HepG2 (cell line): Measurements from ENCODE around the gene LAMB4. TPM values are rescaled to one million over a fixed set of nuclear protein-coding genes. Genes with fewer than 3 reads are reported as not detected.

Experiments
- ATAC-seq: fragments of 200-7000 bp; cut with Tn5 transposase; 3 replicates; pipeline ENCODE4 v1.9.1; 2020; ENCODE audit warnings: mild to moderate bottlenecking, moderate library complexity
- BruUV-seq: library from RNA; stranded (reverse); fragments of 400-500 nt; replicated peaks from 2 replicates; lab custom pipeline; 2021; lab: Mats Ljungman, UMichigan
- CTCF ChIA-PET: fragments of 300-600 bp; formaldehyde crosslinking; extraction: SDS; loops from one replicate; lab custom pipeline; 2021; ENCODE audit warnings: low total read pairs, inconsistent platforms, low intra/inter-chr PET ratio; lab: Yijun Ruan, JAX
- POLR2A ChIA-PET: fragments of 350-600 bp; sonication (Branson Sonifier 250); formaldehyde crosslinking; loops from one replicate; lab custom pipeline; 2020; ENCODE audit warnings: antibody characterized with exemption, inconsistent platforms; lab: Yijun Ruan, JAX
- DNase-seq: peaks from one replicate; pipeline ENCODE4 v3.0.0-alpha.2; 2015; ENCODE audit warnings: low spot score
- FAIRE-seq: peaks from 3 replicates; lab custom pipeline; 2011; peaks lifted over from hg19 to GRCh38; lab: Jason Lieb, UNC
- H2AFZ ChIP-seq: one replicate; pipeline ENCODE4 v1.6.1; 2011; ENCODE audit warnings: low read length, inconsistent platforms
- H3K27ac ChIP-seq: fragments of 300-600 bp; 3 replicates; pipeline ENCODE4 v1.8.0; 2011; ENCODE audit warnings: mixed run types, mild to moderate bottlenecking, mixed read lengths, low read length, inconsistent platforms; ENCODE audit not compliant: insufficient read depth; ENCODE audit errors: extremely low read length
- H3K27me3 ChIP-seq, 2 experiments: fragments of 200-600 bp in 1 of 2; 2 replicates in 1 of 2; 3 replicates in 1 of 2; pipeline versions ENCODE4 v1.6.0 to v1.8.0; 2011; ENCODE audit warnings: low read length in 2 of 2, mild to moderate bottlenecking in 2 of 2, moderate library complexity in 2 of 2, inconsistent platforms in 1 of 2; ENCODE audit not compliant: insufficient read depth in 2 of 2, control insufficient read depth in 1 of 2
- H3K36me3 ChIP-seq, 2 experiments: fragments of 200-600 bp in 1 of 2; replicated peaks in 1 of 2; 2 replicates in 1 of 2; 3 replicates in 1 of 2; pipeline versions ENCODE4 v1.5.1 to v1.8.0; 2011; ENCODE audit warnings: low read length in 2 of 2, inconsistent platforms in 1 of 2; ENCODE audit not compliant: insufficient read depth in 2 of 2, control insufficient read depth in 1 of 2
- H3K4me1 ChIP-seq: 2 replicates; pipeline ENCODE4 v1.5.1; 2012; ENCODE audit warnings: low read length, inconsistent platforms; ENCODE audit not compliant: insufficient read depth
- H3K4me2 ChIP-seq: 2 replicates; pipeline ENCODE4 v1.6.0; 2011; ENCODE audit warnings: low read depth, low read length, inconsistent platforms
- H3K4me3 ChIP-seq, 3 experiments: fragments of 200-600 bp in 1 of 3; sonication (generic), shearing (Covaris generic) in 1 of 3; replicated peaks in 1 of 3; 2 replicates each; pipeline ENCODE4 v1.5.1; 2011 to 2016; ENCODE audit warnings: low read length in 3 of 3, inconsistent platforms in 2 of 3, low read depth in 2 of 3, mild to moderate bottlenecking in 2 of 3, control low read depth in 1 of 3, mixed read lengths in 1 of 3; ENCODE audit not compliant: insufficient read depth in 1 of 3
- H3K79me2 ChIP-seq: one replicate; pipeline ENCODE4 v1.6.1; 2011; ENCODE audit warnings: low read length, inconsistent platforms; ENCODE audit not compliant: insufficient read depth
- H3K9ac ChIP-seq: 2 replicates; pipeline ENCODE4 v1.6.0; 2011; ENCODE audit warnings: mild to moderate bottlenecking, low read depth, low read length, inconsistent platforms; ENCODE audit not compliant: insufficient read depth
- H3K9me3 ChIP-seq: 2 replicates; pipeline ENCODE4 v1.5.1; 2012; ENCODE audit warnings: mild to moderate bottlenecking, low read length
- H4K20me1 ChIP-seq: 2 replicates; pipeline ENCODE4 v1.6.0; 2011; ENCODE audit warnings: inconsistent platforms, mild to moderate bottlenecking, low read length, moderate library complexity; ENCODE audit not compliant: insufficient read depth
- FOSL2 ChIP-seq: sonication (generic); formaldehyde crosslinking; IDR thresholded peaks from 2 replicates; pipeline ENCODE4 v1.4.0; 2020; ENCODE audit warnings: missing genetic modification reagents
- MIXL1 ChIP-seq: IDR thresholded peaks from 2 replicates; pipeline ENCODE4 v1.6.1; 2016
- MXD3 ChIP-seq: IDR thresholded peaks from 2 replicates; pipeline ENCODE4 v1.6.1; 2016; ENCODE audit warnings: mild to moderate bottlenecking, missing biosample characterization, missing genetic modification reagents
- RAD21 ChIP-seq: fragments of 450-650 bp; formaldehyde crosslinking; IDR thresholded peaks from 2 replicates; pipeline ENCODE4 v1.5.0; 2020; ENCODE audit warnings: mild to moderate bottlenecking
- SALL2 ChIP-seq: sonication (generic); formaldehyde crosslinking; IDR thresholded peaks from 2 replicates; pipeline ENCODE4 v1.8.1; 2023; ENCODE audit warnings: mild to moderate bottlenecking, missing genetic modification reagents, inconsistent platforms
- SMAD1 ChIP-seq: sonication (generic); formaldehyde crosslinking; IDR thresholded peaks from 2 replicates; pipeline ENCODE4 v1.4.0; 2020; ENCODE audit warnings: missing genetic modification reagents, low read depth, mild to moderate bottlenecking, borderline replicate concordance
- SMC3 ChIP-seq: IDR thresholded peaks from 2 replicates; pipeline ENCODE4 v1.6.1; 2011; ENCODE audit warnings: low read length, improper control_type of control experiment
- TRIM22 ChIP-seq: fragments of 450-650 bp; IDR thresholded peaks from 2 replicates; pipeline ENCODE4 v1.6.1; 2017
- XRCC5 ChIP-seq: fragments of 200-400 bp; formaldehyde crosslinking; optimal IDR thresholded peaks from 2 replicates; pipeline ENCODE3; 2017; ENCODE audit warnings: mild to moderate bottlenecking, low read length
- ZBTB37 ChIP-seq: sonication (generic); formaldehyde crosslinking; IDR thresholded peaks from 2 replicates; pipeline ENCODE4 v1.4.0; 2020; ENCODE audit warnings: mild to moderate bottlenecking, missing genetic modification reagents
- ZNF142 ChIP-seq: sonication (generic); formaldehyde crosslinking; IDR thresholded peaks from 2 replicates; pipeline ENCODE4 v1.4.0; 2020; ENCODE audit warnings: missing genetic modification reagents
- ZNF740 ChIP-seq: sonication (generic); formaldehyde crosslinking; IDR thresholded peaks from 2 replicates; pipeline ENCODE4 v1.4.0; 2020; ENCODE audit warnings: missing genetic modification reagents
- ZNF761 ChIP-seq: sonication (generic); formaldehyde crosslinking; conservative IDR thresholded peaks from 2 replicates; pipeline ENCODE4 v1.4.0; 2020; ENCODE audit warnings: mild to moderate bottlenecking, missing genetic modification reagents
- ZNF768 ChIP-seq: sonication (generic); formaldehyde crosslinking; IDR thresholded peaks from 2 replicates; pipeline ENCODE4 v1.4.0; 2020; ENCODE audit warnings: missing genetic modification reagents
- WGBS: methylation state at CpG from one replicate; pipeline ENCODE4 v1.1.6; 2017; ENCODE audit warnings: low lambda C conversion rate; 5-methylcytosine and 5-hydroxymethylcytosine counted together
- in situ Hi-C: cut with HindIII; loops from 2 replicates; pipeline ENCODE4 v1.10.0; 2017; ENCODE audit warnings: low pct_unique_long_range_greater_than_20kb; ENCODE audit not compliant: extremely low pct_ligation_motif_present
- intact Hi-C: fragments of 100-400 bp; cut with micrococcal nuclease; formaldehyde crosslinking; loops from one replicate; pipeline ENCODE4 v1.10.0; 2022; ENCODE audit not compliant: unreplicated experiment
- polyA plus RNA-seq, 8 experiments: library from polyadenylated mRNA; depleted of rRNA in 3 of 8; stranded (reverse) in 7 of 8; unstranded in 1 of 8; fragments of >200 nt; fragmentation: Illumina TruSeq in 4 of 8; extraction: Trizol in 4 of 8; gene quantifications; 2 replicates each; pipeline versions ENCODE4 v1.2.1 to v1.2.3, GENCODE V29; 2011 to 2016; ENCODE audit warnings: low read depth in 4 of 8, missing spikeins in 1 of 8, mixed read lengths in 1 of 8; ENCODE audit not compliant: insufficient read depth in 1 of 8
- total RNA-seq, 5 experiments: library from RNA; depleted of rRNA; stranded (reverse); fragments of >200 nt; fragmentation: Illumina TruSeq; extraction: Trizol; gene quantifications; 2 replicates each; pipeline ENCODE4 v1.2.3, GENCODE V29; 2016; ENCODE audit warnings: low read depth in 1 of 5

The LAMB4 gene
- total and polyA plus RNA-seq, 2 of the 13 experiments (the other 11 are each of a cell fraction or from before 2014, with no cell fraction given) = 0.05 TPM; not detected in 1

- FAIRE-seq (peak; percentile 81), DNase-seq (peak; percentile 72), ATAC-seq (peak; percentile 89)
- Histone ChIP-seq H3K36me3 (no peaks in the 10 kb centered on the region), H2AFZ (no peak overlapping the region), H3K27ac (no peak overlapping the region), H3K4me3 (no peak overlapping the region; a peak in 1 of 6 replicates), H3K79me2 (no peaks in the 10 kb centered on the region), H3K4me2 (peak overlapping the region; percentile 40), H3K9me3 (no peaks in the 10 kb centered on the region), H3K4me1 (no peaks in the 10 kb centered on the region), H4K20me1 (no peaks in the 10 kb centered on the region), H3K27me3 (peaks cover 0 to 9% of the 10 kb centered on the region in 2 experiments; a peak in 1 of 5 replicates), H3K9ac (no peak overlapping the region)
- ChIA-PET POLR2A (no interaction called here), CTCF (interaction anchor here (0.8 to 1.4 kb wide), 2 partner anchors 32 to 266 kb away, joined by 3 to 10 read pairs; no protein-coding TSS in a partner anchor)
- WGBS = 15% methylated on average over 12 of the region's 12 CpGs
- no TSS peak for BruUV-seq
- intact Hi-C loops = loop anchor here (1.0 to 10.0 kb wide), 5 partner anchors 32 to 681 kb away; partner anchors contain the start of gene CBLL1
- in situ Hi-C loops = loop anchor here (5.0 kb wide), 1 partner anchor 39 kb away; no protein-coding TSS in a partner anchor
- TF ChIP-seq TRIM22 = no peak
- TF ChIP-seq SMAD1 (CRISPR knock-in tag) = no peak
- peak; percentile 89 for TF ChIP-seq RAD21 (CRISPR knock-in tag)
- peak; percentile 43; the same call in 1 of the 2 replicates for TF ChIP-seq ZBTB37 (CRISPR knock-in tag)
- TF ChIP-seq XRCC5 = peak; percentile 22
- TF ChIP-seq ZNF142 (CRISPR knock-in tag) = no peak
- 0 out of 2 replicates have a peak, but pooled peaks have one; percentile 9 for TF ChIP-seq FOSL2 (CRISPR knock-in tag)
- TF ChIP-seq ZNF761 (CRISPR knock-in tag) = no peak
- TF ChIP-seq ZNF768 = no peak
- TF ChIP-seq ZNF740 (CRISPR knock-in tag) = no peak
- 0 out of 2 replicates have a peak, but pooled peaks have one; percentile 26 for TF ChIP-seq SALL2 (CRISPR knock-in tag)
- 0 out of 2 replicates have a peak, but pooled peaks have one; percentile 37 for TF ChIP-seq MXD3 (CRISPR knock-in tag)
- 0 out of 2 replicates have a peak, but pooled peaks have one; percentile 20 for TF ChIP-seq MIXL1 (CRISPR knock-in tag)
- peak; percentile 93 for TF ChIP-seq SMC3
Observed at GRCh38 chr7:108146070-108146842, 16.1 kb upstream of the LAMB4 start.
